NCI-H345 treated with DMSO at 0.1 percent for 48 hours (cell line): ENCODE results near the gene UBE3A.
"Not testable (repeated sequence)": the region's sequence is repeated elsewhere in the genome, so short reads cannot be mapped to it uniquely, and the experiment has no call there.

ENCODE experiments used
- DNase-seq: peaks from one replicate; lab custom pipeline; 2025; ENCODE audit not compliant: unreplicated experiment; lab: John Stamatoyannopoulos, UW

Gene UBE3A

GRCh38 chr15:25439369-25439836 is 579 bp upstream of the UBE3A start:
- no peak for DNase-seq

DNA sequence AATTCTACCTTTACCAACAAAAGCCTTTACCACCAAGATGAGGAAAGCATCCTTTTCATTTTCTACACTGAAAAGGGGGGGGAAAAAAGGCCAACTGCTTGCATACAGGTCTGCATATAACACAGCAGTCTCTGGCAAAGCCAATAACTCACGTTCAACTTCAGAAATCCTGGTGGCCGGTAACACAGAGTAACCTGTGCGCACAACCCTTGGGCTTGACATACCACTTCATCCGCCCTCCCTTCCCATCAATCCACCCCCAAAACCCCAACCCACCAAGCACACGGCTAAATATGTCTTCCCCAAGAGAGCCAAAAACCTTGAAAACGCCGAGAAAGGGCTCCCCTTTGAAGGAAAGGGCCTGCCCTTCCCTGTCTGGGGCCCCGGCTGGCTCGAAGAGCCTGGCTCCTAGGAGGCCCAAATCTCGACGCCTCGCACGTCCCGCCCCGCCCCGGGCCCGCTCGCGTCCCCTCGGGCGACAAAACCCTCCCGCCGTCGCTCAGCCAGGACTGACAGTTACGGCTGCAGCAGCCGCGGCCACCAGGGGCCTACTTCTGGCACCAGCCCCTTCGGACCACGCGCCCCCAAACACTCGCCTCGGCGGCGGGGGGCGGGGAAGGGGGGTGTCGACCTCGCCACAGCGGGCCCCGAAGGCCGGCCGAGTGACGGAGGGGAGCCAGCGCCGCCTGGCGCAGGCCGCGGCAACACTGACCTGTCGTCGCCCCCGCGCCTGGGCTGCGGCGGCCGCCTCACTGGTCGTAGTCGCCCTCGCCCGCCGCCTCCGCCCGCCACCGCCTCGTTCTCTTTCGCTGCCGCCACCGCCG is 835 bp downstream of the UBE3A start:
- no peak for DNase-seq

- DNase-seq = no peak
These were observed 2.1 kb downstream of the UBE3A start for GRCh38 chr15:25436707-25437106.

DNA sequence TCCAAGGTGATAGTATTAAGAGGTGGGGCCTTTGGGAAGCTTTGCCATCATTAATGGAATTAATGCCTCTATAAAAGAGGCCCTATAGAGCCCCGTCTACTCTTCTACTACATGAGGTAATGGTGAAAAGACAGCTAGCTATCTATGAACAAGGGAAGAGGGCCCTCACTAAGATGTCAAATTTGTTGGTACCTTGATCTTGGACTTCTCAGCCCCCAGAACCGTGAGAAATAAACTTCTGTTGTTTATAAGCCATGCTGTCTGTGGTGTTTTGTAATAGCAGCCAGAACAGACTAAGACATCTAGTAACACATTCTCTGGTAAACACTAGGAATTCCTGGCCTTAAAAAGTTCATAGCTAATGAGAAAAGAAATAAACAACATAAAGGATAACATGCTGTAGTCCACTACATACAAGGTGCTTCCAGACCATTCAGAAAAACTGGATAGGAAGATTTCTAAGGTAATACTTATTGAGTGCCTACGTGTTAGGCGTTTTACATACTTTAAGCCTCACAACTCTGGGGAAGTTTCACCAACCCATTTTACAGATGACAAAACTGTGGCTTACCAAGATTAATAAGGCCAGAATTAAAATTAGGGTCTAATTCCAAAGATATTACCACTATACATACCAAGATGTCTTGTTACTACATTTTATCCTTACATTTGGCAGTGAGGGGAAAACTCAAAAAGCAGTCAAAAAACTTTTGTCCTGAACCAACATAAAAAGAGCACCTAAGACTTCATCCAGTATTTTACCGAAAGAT is 3.2 kb downstream of the UBE3A start:
- no peak for DNase-seq

DNA sequence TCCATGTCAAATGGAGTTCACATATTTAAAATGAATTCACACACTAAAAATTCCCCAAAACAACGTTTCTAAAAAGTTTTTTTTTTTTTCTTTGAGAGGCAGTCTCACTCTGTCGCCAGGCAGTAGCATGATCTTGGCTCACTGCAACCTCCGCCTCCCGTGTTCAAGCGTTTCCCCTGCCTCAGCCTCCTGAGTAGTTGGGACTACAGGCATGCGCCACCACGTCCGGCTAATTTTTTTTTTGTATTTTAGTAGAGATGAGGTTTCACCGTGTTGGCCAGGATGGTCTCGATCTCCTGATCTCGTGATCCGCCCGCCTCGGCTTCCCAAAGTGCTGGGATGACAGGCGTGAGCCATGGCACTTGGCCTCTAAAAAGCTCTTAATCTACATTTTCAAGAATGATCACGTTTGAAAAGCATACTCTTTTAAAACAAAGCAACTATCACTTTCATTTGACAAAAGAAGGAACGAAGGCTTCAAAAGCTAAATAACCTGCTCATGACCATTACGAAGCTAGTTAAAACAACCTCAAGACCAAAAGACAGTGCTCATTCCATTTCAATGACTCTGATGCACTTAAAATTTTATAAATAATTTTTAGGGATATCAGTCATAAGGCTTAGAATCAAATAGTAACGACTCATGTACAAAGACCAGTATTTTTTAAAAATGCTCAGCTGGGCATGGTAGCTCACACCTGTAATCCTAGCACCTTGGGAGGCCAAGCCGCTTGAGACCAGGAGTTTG is 5.5 kb downstream of the UBE3A start:
- DNase-seq = no peak

DNA sequence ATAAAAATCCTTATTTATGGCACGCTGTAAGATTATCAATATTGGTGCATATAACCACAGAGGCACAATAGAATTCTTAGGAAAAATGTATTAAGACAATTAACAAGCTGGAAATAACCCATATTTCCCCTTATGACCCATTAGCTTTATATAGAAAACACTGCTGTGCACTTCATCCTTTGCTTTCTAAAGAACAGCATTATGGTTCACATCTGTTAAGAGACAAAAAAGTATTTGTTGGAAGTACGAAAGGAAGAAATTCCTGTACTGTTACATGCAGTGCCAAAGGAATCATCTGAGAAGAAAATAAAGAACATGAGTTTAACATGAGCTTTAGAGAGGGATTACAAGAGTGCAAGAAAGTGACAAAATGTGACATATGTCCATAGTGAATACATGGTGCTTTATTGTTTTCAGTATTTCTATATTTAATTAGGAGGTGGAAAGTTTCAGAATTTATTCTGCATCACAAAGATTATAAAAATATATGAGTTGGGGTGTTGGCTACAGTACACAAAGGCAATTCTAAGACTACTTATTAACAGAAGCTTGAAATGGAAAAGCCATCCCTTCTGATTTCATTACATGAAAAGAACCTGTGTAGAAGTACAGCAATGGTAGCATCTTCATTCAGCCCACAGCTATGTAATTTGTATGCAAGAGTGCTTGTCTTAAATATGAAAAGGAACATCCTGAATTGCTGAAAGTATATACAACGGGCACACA is 6.8 kb downstream of the UBE3A start:
- no peak for DNase-seq

DNA sequence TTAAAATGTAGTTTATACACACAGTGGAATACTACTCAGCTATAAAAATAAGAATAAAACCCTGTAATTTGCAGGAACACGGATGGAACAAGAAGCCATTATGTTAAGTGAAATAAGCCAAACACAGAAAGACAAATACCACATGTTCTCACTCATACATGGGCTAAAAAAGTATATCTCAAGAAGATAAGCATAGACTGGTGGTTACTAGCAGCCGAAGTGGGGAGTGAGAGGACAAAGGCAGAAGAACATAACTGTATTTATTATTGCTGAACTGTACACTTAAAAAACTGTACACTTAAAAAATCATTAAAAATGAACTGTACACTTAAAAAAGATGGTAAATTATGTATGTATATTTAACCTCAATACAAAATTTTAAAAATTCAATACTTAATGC is 11.0 kb downstream of the UBE3A start:
- DNase-seq = no peak

DNA sequence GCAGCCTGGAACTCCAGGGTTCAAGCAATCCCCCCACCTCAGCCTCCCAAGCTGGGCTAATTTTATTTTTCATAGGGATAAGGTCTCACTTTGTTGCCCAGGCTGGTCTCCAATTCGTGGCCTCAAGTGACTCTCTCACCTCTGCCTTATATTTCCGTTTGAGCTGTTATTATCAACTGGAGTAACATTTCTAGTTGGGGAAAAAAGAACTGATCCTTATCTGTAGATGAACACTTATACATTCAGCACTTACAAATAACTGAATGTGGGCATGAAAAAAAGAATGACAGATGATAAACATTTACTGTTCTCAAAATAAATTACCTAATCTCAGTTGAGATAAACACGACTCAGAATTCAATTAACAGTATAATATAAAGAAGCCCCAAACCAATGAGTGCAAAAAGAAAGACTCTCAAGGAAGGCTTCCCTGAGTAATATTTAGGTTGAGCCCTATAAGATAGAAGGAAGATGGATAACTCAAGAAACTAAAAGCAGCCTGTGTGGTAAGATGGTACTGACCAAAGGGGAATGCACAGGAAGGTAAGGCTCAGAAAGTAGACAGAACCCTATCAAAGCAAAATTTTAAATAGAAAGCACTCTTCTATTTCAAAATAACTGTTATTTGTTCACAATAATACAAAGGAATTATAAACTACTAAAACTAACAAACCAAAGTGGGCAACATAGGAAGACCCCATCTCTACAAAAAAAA is 11.8 kb downstream of the UBE3A start:
- DNase-seq = no peak

DNA sequence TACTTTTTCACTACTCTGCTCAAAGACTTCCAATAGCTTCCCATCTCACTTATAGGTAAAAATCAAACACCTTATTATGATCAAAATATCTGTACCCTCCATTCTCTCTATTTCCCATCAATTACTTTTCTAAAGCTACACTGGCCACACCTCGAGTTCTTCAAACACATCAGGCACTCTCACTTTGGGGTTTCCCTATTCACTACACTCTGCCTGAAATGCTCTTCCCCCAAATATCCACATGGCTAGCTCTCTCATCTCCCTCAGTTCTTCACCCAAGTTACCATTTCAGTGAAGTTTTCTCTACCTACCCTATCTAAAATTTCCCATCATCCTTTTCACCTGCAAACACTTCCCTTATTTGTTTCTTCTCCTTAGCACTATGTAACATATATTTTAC is 14.8 kb downstream of the UBE3A start:
- DNase-seq = no peak

DNA sequence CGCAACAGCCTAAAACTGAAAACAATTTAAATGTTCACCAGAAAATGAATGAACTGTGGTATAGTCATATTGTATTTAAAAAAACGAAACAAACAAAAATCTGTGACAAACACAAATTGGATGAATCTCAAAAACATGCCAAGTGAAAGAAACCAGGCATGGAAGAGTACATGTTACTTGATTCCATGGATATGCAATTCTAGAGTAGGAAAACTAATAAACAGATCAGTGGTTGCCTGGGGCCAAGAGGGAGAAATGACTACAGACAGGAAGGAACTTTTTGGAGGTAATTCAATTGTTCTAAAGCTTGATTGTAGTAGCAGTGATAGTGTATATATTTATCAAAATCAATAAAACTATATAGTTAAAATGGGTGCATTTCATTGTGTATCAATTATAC is 16.8 kb downstream of the UBE3A start:
- DNase-seq = no peak

DNA sequence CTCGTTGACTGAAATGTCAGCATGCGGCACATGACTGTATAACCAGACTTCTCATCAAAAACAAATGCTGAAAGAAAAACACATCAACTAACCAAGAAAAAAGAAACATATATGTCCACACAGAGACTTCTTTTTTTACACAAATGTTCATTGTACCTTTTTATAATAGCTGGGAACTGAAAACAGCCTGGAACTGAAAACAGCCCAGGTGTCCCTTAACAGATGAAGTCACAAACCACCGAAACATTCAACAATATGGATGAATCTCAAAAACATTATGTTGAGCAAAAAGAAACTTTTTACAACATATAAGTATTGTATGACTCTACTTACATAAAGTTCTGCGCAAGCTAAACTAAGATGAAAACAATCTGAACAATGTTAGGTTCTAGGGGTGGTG is 20.6 kb downstream of the UBE3A start:
- DNase-seq = no peak

DNA sequence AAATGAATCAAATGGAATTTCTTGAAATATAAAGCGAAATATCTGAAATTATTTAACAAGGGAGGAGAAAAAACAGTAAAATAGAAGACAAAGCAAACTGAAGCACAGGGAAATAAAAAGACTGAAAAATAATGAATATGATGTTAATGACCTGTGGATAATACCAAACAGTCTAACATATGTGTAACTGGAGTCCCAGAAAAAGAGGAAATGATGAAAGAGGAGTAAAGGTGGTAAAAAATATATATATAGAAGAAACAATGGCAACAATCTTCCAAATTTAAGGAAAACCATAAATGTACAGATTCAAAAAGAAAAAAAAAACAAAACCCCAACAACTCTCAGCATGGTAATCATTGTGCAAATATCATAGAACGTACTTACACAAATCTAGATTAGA is 21.2 kb downstream of the UBE3A start:
- no peak for DNase-seq

DNA sequence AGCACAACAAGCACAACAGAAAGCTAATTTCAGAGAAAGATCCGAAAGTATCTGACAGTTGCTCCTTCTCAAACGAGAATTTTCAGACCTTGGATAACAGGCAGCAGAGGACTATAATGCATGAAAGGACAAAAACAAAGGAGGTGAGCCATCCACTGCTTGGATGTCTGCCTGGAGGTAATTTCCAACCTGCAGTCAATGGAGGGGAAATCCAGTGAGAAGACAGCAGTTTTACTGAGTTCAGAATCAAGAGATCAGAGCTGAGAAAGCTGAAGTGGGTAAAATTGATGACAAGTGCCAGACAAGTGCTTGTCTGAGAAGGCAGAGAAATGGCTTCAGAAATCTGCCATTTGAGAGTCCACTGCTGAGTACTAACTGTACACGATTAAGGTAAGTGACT is 22.1 kb downstream of the UBE3A start:
- no peak for DNase-seq

- DNase-seq = no peak
These were observed 23.1 kb downstream of the UBE3A start for GRCh38 chr15:25415707-25416106.

DNA sequence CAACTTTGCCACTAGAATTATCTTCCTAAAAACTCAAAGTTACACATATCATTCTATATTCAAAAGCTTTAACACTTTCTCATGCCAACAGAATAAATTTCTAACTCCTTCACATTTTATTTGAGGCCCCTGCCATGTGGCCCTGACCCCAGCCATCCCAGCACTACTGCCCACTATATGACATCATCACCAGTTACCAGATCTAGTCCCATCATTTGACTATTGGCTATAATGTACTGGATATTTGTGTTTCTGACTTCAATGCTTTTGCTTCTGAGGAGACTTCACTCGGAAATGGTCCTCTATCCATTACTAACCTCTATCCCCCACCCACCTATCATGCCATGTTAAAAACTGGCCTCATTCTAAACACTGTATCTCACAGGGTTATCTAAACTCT is 23.6 kb downstream of the UBE3A start:
- no peak for DNase-seq

GRCh38 chr15:25410649-25411048 is 28.2 kb downstream of the UBE3A start:
- no peak for DNase-seq

DNA sequence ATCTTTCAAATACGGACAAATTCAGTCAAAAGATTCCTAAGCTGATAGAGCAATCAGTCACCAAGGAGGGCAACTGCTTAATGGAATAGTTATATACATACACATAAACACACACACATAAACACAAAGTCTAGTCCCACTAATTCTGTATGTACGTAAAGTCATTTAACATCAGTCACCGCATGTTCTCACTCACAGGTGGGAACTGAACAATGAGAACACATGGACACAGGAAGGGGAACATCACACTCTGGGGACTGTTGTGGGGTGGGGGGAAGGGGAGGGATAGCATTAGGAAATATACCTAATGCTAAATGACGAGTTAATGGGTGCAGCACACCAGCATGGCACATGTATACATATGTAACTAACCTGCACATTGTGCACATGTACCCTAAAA is 29.1 kb downstream of the UBE3A start:
- DNase-seq = not testable (repeated sequence)

DNA sequence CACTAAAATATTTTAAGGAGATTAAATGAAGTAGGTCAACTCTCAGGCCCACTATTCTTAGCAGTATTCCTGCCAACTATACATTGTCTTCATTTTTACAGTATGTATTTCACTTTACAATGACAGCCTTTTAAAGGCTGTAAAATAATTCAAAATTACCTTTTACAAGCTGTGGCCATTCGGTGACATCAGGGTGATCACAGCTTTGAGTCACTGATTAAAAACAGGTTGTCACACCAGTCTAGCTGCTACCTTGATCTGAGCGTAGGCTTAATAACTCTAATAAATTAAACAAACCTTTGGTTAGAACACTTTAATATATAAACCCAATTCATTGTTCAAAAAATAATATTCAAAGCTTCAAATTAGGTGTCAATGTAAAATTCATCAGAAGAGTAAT is 29.9 kb downstream of the UBE3A start:
- DNase-seq = no peak

DNA sequence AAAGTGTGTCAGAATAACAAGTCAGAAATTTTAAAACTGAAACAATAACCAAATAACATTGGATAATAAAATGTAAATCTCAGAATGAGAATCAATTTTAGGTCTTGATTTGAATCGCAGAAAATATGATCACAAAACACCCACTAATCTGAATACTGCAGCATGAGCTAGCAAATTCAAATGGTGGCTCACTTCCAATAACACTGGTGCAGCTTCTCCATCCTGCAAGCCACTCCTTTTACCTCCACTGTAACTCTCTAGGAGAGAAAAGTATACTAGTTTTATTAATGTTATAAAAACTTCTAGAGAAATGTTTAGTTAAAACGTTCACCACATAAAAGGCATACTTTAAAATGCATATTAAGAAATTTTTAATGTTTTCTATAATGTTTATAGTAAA is 30.4 kb downstream of the UBE3A start:
- DNase-seq = no peak

- no peak for DNase-seq
These were observed 30.9 kb downstream of the UBE3A start for GRCh38 chr15:25407950-25408349.
